ENCODE data around the gene ZNF362. TPM values are rescaled to one million over a fixed set of nuclear protein-coding genes. Genes with fewer than 3 reads are reported as not detected.

Gene ZNF362
- total RNA-seq, 1 donor from 2014 or later, result 110 TPM

- peaks cover 27% of the 10 kb centered on the region for H3K36me3 Mint-ChIP-seq (ENCODE audit: unreplicated experiment)
- H3K4me3 Mint-ChIP-seq (ENCODE audit: unreplicated experiment), result peak overlapping the region; percentile 84
- H3K4me1 Mint-ChIP-seq (ENCODE audit: unreplicated experiment), result peaks cover 50% of the 10 kb centered on the region
- DNase-seq (ENCODE audit: extremely low spot score, unreplicated experiment), result no peak
- H3K9me3 Mint-ChIP-seq (ENCODE audit: unreplicated experiment), result no peaks in the 10 kb centered on the region
- no peak for TF ChIP-seq CTCF (IDR thresholded peaks at IDR 0.05)
- H3K27ac Mint-ChIP-seq (ENCODE audit: unreplicated experiment), result peak overlapping the region; percentile 90
- H3K27me3 Mint-ChIP-seq (ENCODE audit: unreplicated experiment), result no peaks in the 10 kb centered on the region
Measured at GRCh38 chr1:33349081-33349759, 92.9 kb downstream of the ZNF362 start.

GRCh38 chr1:33349778-33350610, 93.7 kb downstream of the ZNF362 start:
- Mint-ChIP-seq H3K4me3 (ENCODE audit: unreplicated experiment) (peak overlapping the region; percentile 82), H3K4me1 (ENCODE audit: unreplicated experiment) (peaks cover 43% of the 10 kb centered on the region), H3K27me3 (ENCODE audit: unreplicated experiment) (no peaks in the 10 kb centered on the region), H3K9me3 (ENCODE audit: unreplicated experiment) (no peaks in the 10 kb centered on the region), H3K27ac (ENCODE audit: unreplicated experiment) (peak overlapping the region; percentile 77), H3K36me3 (ENCODE audit: unreplicated experiment) (peaks cover 21% of the 10 kb centered on the region)
- peak; percentile 92 for DNase-seq (ENCODE audit: extremely low spot score, unreplicated experiment)
- TF ChIP-seq CTCF (IDR thresholded peaks at IDR 0.05), result no peak

Small RNA genes within 50 kb of the gene (microRNA-seq; reads per million reads assigned to microRNA genes)
- gene MIR3605 (ENCODE audit: unreplicated experiment), result 57.0 reads per million, percentile 44 among the genes with 10 or more reads in this experiment

Other genes with a start within 250 kb of the ZNF362 start
- 93.0 and 94.6 TPM in 2 replicates for gene AK2, start 219.6 kb upstream of the ZNF362 start, total RNA-seq
- gene AZIN2, start 175.3 kb upstream of the ZNF362 start, total RNA-seq, result 8.0 and 10.4 TPM in 2 replicates
- 71.8 and 78.7 TPM in 2 replicates for gene TRIM62, start 74.4 kb upstream of the ZNF362 start, total RNA-seq
- 0.35 TPM in 1 of 2 replicates, not detected in the other for gene A3GALT2, start 64.6 kb downstream of the ZNF362 start, total RNA-seq
- gene PHC2, start 174.6 kb downstream of the ZNF362 start, total RNA-seq, result 148 and 160 TPM in 2 replicates
- gene ZSCAN20, start 216.2 kb downstream of the ZNF362 start, total RNA-seq, result 5.2 and 7.3 TPM in 2 replicates